Medulla oblongata (tissue), 1 donor: ENCODE results near the gene EHD4.

Experiments used
- DNase-seq: peaks from one replicate; pipeline ENCODE4 v3.0.0-alpha.2; 2015; ENCODE audit errors: extremely low spot score

The EHD4 gene

GRCh38 chr15:41860049-41860828 is 112.1 kb downstream of the EHD4 start:
- DNase-seq: peak; percentile 6

GRCh38 chr15:41858756-41859155 is 113.6 kb downstream of the EHD4 start:
- no peak for DNase-seq

GRCh38 chr15:41857316-41857715 is 115.0 kb downstream of the EHD4 start:
- no peak for DNase-seq

- no peak for DNase-seq
Observed at GRCh38 chr15:41856716-41857115, 115.6 kb downstream of the EHD4 start.

GRCh38 chr15:41856262-41856661 is 116.1 kb downstream of the EHD4 start:
- DNase-seq: no peak

- DNase-seq: no peak
Observed at GRCh38 chr15:41855261-41855961, 116.9 kb downstream of the EHD4 start.

GRCh38 chr15:41854443-41854842 is 117.9 kb downstream of the EHD4 start:
- no peak for DNase-seq

GRCh38 chr15:41853831-41854230 is 118.5 kb downstream of the EHD4 start:
- no peak for DNase-seq

- no peak for DNase-seq
Observed at GRCh38 chr15:41852736-41853590, 119.4 kb downstream of the EHD4 start.

GRCh38 chr15:41851755-41852370 is 120.5 kb downstream of the EHD4 start:
- no peak for DNase-seq

GRCh38 chr15:41851167-41851523 is 121.2 kb downstream of the EHD4 start:
- no peak for DNase-seq

- no peak for DNase-seq
Observed at GRCh38 chr15:41850482-41851166, 121.7 kb downstream of the EHD4 start.

GRCh38 chr15:41849861-41850260 is 122.5 kb downstream of the EHD4 start:
- no peak for DNase-seq

GRCh38 chr15:41849204-41849603 is 123.2 kb downstream of the EHD4 start:
- DNase-seq: no peak

- no peak for DNase-seq
Observed at GRCh38 chr15:41848631-41849030, 123.7 kb downstream of the EHD4 start.

GRCh38 chr15:41847981-41848380 is 124.4 kb downstream of the EHD4 start:
- no peak for DNase-seq

- no peak for DNase-seq
Observed at GRCh38 chr15:41847206-41847605, 125.2 kb downstream of the EHD4 start.
